GM18951 (cell line): ENCODE measurements around the gene IGFALS.

ENCODE experiments used
- POLR2A ChIP-seq: IDR thresholded peaks from 4 replicates; pipeline ENCODE4 v1.6.1; 2011; ENCODE audit warnings: mild to moderate bottlenecking; ENCODE audit not compliant: insufficient read length, insufficient read depth; ENCODE audit errors: extremely low read depth
- in situ Hi-C: fragments of 300-500 bp; cut with MboI; formaldehyde crosslinking; loops from one replicate; pipeline ENCODE4 v1.12.0; 2022; ENCODE audit warnings: low sequenced_read_pairs, mixed read lengths, inconsistent platforms; ENCODE audit not compliant: unreplicated experiment

IGFALS gene

GRCh38 chr16:1767116-1767994 lies 26.1 kb downstream of the IGFALS start:
- TF ChIP-seq POLR2A, result no peak
- in situ Hi-C loops, result no loop called here

- in situ Hi-C loops, result no loop called here
- no peak for TF ChIP-seq POLR2A
Observed at GRCh38 chr16:1766701-1767100, 26.8 kb downstream of the IGFALS start.

GRCh38 chr16:1766231-1766630 lies 27.3 kb downstream of the IGFALS start:
- in situ Hi-C loops, result no loop called here

GRCh38 chr16:1765826-1766225 lies 27.7 kb downstream of the IGFALS start:
- in situ Hi-C loops, result no loop called here
- TF ChIP-seq POLR2A, result no peak

More at GRCh38 chr16:1766231-1766630, 27.3 kb downstream of the IGFALS start:
- no peak for TF ChIP-seq POLR2A

GRCh38 chr16:1764971-1765370 lies 28.5 kb downstream of the IGFALS start:
- TF ChIP-seq POLR2A, result no peak
- in situ Hi-C loops, result no loop called here

GRCh38 chr16:1763521-1764511 lies 29.7 kb downstream of the IGFALS start:
- no peak for TF ChIP-seq POLR2A
- in situ Hi-C loops, result no loop called here

GRCh38 chr16:1762879-1763520 lies 30.5 kb downstream of the IGFALS start:
- in situ Hi-C loops, result no loop called here
- no peak for TF ChIP-seq POLR2A

GRCh38 chr16:1762196-1762878 lies 31.2 kb downstream of the IGFALS start:
- in situ Hi-C loops, result no loop called here
- TF ChIP-seq POLR2A, result no peak

- TF ChIP-seq POLR2A, result no peak
- in situ Hi-C loops, result no loop called here
Observed at GRCh38 chr16:1761751-1762150, 31.8 kb downstream of the IGFALS start.

GRCh38 chr16:1760911-1761310 lies 32.6 kb downstream of the IGFALS start:
- in situ Hi-C loops, result no loop called here
- no peak for TF ChIP-seq POLR2A

GRCh38 chr16:1759511-1759910 lies 34.0 kb downstream of the IGFALS start:
- in situ Hi-C loops, result no loop called here
- no peak for TF ChIP-seq POLR2A

- no peak for TF ChIP-seq POLR2A
- in situ Hi-C loops, result no loop called here
Observed at GRCh38 chr16:1758923-1759322, 34.6 kb downstream of the IGFALS start.
